PC-3 (cell line): ENCODE results near the gene NTM.

Experiments used
- EZH2 ChIP-seq: fragments of 300-600 bp; sonication (generic); IDR thresholded peaks from one replicate; pipeline ENCODE4 v1.6.1; 2017; ENCODE audit warnings: antibody characterized with exemption, mild to moderate bottlenecking, low read length; ENCODE audit not compliant: unreplicated experiment
- TF ChIP-seq, protein P1 (sequence below): fragments of 300-600 bp; sonication (generic); conservative IDR thresholded peaks from 2 replicates; pipeline ENCODE4 v1.5.1; 2017; ENCODE audit warnings: antibody characterized with exemption, low read depth, mild to moderate bottlenecking, low read length

DNA sequence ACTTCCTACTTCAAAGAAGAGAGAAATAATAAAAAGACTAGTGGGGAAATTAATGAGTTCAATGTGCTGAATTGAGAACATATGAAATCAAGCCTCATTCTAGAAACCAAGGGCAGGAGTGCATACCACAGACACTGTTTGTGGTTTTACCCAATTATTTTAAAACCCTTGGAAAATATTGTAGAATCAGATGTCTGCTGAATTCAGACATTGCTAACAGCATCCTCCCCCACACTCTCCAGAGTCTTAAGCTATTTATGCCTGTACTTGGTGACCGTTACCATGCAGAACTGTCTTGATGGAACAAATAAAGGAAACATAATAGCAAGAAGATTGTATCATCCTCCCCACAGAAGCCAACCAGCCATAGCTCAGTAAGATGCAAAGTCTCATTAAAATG, 850.1 kb downstream of the NTM start:
- TF ChIP-seq EZH2: no peak
- TF ChIP-seq, protein P1, sequence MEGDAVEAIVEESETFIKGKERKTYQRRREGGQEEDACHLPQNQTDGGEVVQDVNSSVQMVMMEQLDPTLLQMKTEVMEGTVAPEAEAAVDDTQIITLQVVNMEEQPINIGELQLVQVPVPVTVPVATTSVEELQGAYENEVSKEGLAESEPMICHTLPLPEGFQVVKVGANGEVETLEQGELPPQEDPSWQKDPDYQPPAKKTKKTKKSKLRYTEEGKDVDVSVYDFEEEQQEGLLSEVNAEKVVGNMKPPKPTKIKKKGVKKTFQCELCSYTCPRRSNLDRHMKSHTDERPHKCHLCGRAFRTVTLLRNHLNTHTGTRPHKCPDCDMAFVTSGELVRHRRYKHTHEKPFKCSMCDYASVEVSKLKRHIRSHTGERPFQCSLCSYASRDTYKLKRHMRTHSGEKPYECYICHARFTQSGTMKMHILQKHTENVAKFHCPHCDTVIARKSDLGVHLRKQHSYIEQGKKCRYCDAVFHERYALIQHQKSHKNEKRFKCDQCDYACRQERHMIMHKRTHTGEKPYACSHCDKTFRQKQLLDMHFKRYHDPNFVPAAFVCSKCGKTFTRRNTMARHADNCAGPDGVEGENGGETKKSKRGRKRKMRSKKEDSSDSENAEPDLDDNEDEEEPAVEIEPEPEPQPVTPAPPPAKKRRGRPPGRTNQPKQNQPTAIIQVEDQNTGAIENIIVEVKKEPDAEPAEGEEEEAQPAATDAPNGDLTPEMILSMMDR: no peak
